ENCODE measurements around the gene FAM20A.

The FAM20A gene

GRCh38 chr17:68608515-68609130 lies 7.5 kb upstream of the FAM20A start:
- no peak for DNase-seq

GRCh38 chr17:68606451-68607307 lies 5.5 kb upstream of the FAM20A start:
- DNase-seq, result no peak

- no peak for DNase-seq
These were observed 4.7 kb upstream of the FAM20A start for GRCh38 chr17:68605914-68606313.

GRCh38 chr17:68603656-68604055 lies 2.5 kb upstream of the FAM20A start:
- no peak for DNase-seq

- no peak for DNase-seq
These were observed 1.9 kb upstream of the FAM20A start for GRCh38 chr17:68603027-68603426.

- DNase-seq, result no peak
These were observed 1.1 kb upstream of the FAM20A start for GRCh38 chr17:68602289-68602688.

- no peak for DNase-seq
These were observed 560 bp upstream of the FAM20A start for GRCh38 chr17:68601565-68602288.

GRCh38 chr17:68600067-68600930 lies 868 bp downstream of the FAM20A start:
- no peak for DNase-seq

GRCh38 chr17:68599552-68600066 lies 1.6 kb downstream of the FAM20A start:
- no peak for DNase-seq

GRCh38 chr17:68599091-68599490 lies 2.1 kb downstream of the FAM20A start:
- DNase-seq, result no peak

GRCh38 chr17:68598545-68598961 lies 2.6 kb downstream of the FAM20A start:
- no peak for DNase-seq

- DNase-seq, result no peak
These were observed 3.1 kb downstream of the FAM20A start for GRCh38 chr17:68598074-68598473.

GRCh38 chr17:68596411-68596945 lies 4.7 kb downstream of the FAM20A start:
- no peak for DNase-seq

GRCh38 chr17:68595986-68596385 lies 5.2 kb downstream of the FAM20A start:
- no peak for DNase-seq

GRCh38 chr17:68595496-68595895 lies 5.7 kb downstream of the FAM20A start:
- DNase-seq, result no peak

GRCh38 chr17:68594552-68594951 lies 6.6 kb downstream of the FAM20A start:
- no peak for DNase-seq

- no peak for DNase-seq
These were observed 8.2 kb downstream of the FAM20A start for GRCh38 chr17:68592682-68593641.

GRCh38 chr17:68592009-68592408 lies 9.2 kb downstream of the FAM20A start:
- no peak for DNase-seq

- DNase-seq, result no peak
These were observed 9.6 kb downstream of the FAM20A start for GRCh38 chr17:68591583-68591982.

- DNase-seq, result no peak
These were observed 12.1 kb downstream of the FAM20A start for GRCh38 chr17:68589086-68589485.

- no peak for DNase-seq
These were observed 12.8 kb downstream of the FAM20A start for GRCh38 chr17:68588362-68588761.
